Measurements from ENCODE around the gene COL23A1.
"Not testable (repeated sequence)": the region's sequence is repeated elsewhere in the genome, so short reads cannot be mapped to it uniquely, and the experiment has no call there.

Gene COL23A1

GRCh38 chr5:178271231-178271630, 319.0 kb downstream of the COL23A1 start:
- DNase-seq (ENCODE audit: low read depth in 2 of 2), result no peak

GRCh38 chr5:178269499-178269898, 320.7 kb downstream of the COL23A1 start:
- no peak for DNase-seq (ENCODE audit: low read depth in 2 of 2)

- DNase-seq (ENCODE audit: low read depth in 2 of 2), result no peak
These were observed 322.3 kb downstream of the COL23A1 start for GRCh38 chr5:178267876-178268275.

- DNase-seq (ENCODE audit: low read depth in 2 of 2), result no peak
These were observed 322.9 kb downstream of the COL23A1 start for GRCh38 chr5:178267245-178267644.

GRCh38 chr5:178266581-178266980, 323.6 kb downstream of the COL23A1 start:
- DNase-seq (ENCODE audit: low read depth in 2 of 2), result no peak

- no peak for DNase-seq (ENCODE audit: low read depth in 2 of 2)
These were observed 324.4 kb downstream of the COL23A1 start for GRCh38 chr5:178265746-178266145.

GRCh38 chr5:178264044-178264443, 326.1 kb downstream of the COL23A1 start:
- DNase-seq (ENCODE audit: low read depth in 2 of 2), result no peak

GRCh38 chr5:178261666-178262600, 328.3 kb downstream of the COL23A1 start:
- no peak for DNase-seq (ENCODE audit: low read depth in 2 of 2)

- DNase-seq (ENCODE audit: low read depth in 2 of 2), result no peak
These were observed 330.3 kb downstream of the COL23A1 start for GRCh38 chr5:178259623-178260536.

GRCh38 chr5:178257650-178258049, 332.5 kb downstream of the COL23A1 start:
- DNase-seq (ENCODE audit: low read depth in 2 of 2), result no peak

- no peak for DNase-seq (ENCODE audit: low read depth in 2 of 2)
These were observed 333.4 kb downstream of the COL23A1 start for GRCh38 chr5:178256746-178257145.

GRCh38 chr5:178253632-178254031, 336.6 kb downstream of the COL23A1 start:
- DNase-seq (ENCODE audit: low read depth in 2 of 2), result not testable (repeated sequence)

- no peak for DNase-seq (ENCODE audit: low read depth in 2 of 2)
These were observed 337.9 kb downstream of the COL23A1 start for GRCh38 chr5:178252258-178252657.

GRCh38 chr5:178250263-178250662, 339.9 kb downstream of the COL23A1 start:
- DNase-seq (ENCODE audit: low read depth in 2 of 2), result no peak

GRCh38 chr5:178249191-178249989, 340.8 kb downstream of the COL23A1 start:
- no peak for DNase-seq (ENCODE audit: low read depth in 2 of 2)

- no peak for DNase-seq (ENCODE audit: low read depth in 2 of 2)
These were observed 341.4 kb downstream of the COL23A1 start for GRCh38 chr5:178248750-178249149.

GRCh38 chr5:178247481-178248456, 342.4 kb downstream of the COL23A1 start:
- DNase-seq (ENCODE audit: low read depth in 2 of 2), result no peak

- DNase-seq (ENCODE audit: low read depth in 2 of 2), result no peak
These were observed 343.4 kb downstream of the COL23A1 start for GRCh38 chr5:178246624-178247279.

- DNase-seq (ENCODE audit: low read depth in 2 of 2), result no peak
These were observed 344.8 kb downstream of the COL23A1 start for GRCh38 chr5:178245389-178245788.

- DNase-seq (ENCODE audit: low read depth in 2 of 2), result no peak
These were observed 345.6 kb downstream of the COL23A1 start for GRCh38 chr5:178244576-178244975.

Data from fibroblast of skin of left biceps (primary cell).